GM23338 (cell line): ENCODE data around the gene DDX46. TPM values are rescaled to one million over a fixed set of nuclear protein-coding genes. Genes with fewer than 3 reads are reported as not detected.

ENCODE experiments used
- ATAC-seq: fragments of 200-7000 bp; cut with Tn5 transposase; 3 replicates; pipeline ENCODE4 v1.9.1; 2020
- DNase-seq: peaks from one replicate; pipeline ENCODE4 v3.0.0-alpha.2; 2015; ENCODE audit warnings: low spot score
- H2AFZ ChIP-seq: fragments of 200-600 bp; sonication (generic); 2 replicates; pipeline ENCODE4 v1.8.0; 2016; ENCODE audit warnings: antibody characterized with exemption, mild to moderate bottlenecking, moderate library complexity
- H3F3A ChIP-seq: fragments of 200-600 bp; sonication (generic); replicated peaks from 2 replicates; pipeline ENCODE4 v1.8.0; 2017; ENCODE audit warnings: antibody characterized with exemption, mixed run types, low read depth
- H3K27ac ChIP-seq: fragments of 200-600 bp; sonication (generic); 2 replicates; pipeline ENCODE4 v1.6.1; 2016; ENCODE audit warnings: low read depth
- H3K27me3 ChIP-seq: fragments of 200-600 bp; sonication (generic); 2 replicates; pipeline ENCODE4 v1.8.0; 2016; ENCODE audit warnings: mild to moderate bottlenecking, mixed run types, moderate library complexity; ENCODE audit not compliant: insufficient read depth
- H3K36me3 ChIP-seq: fragments of 200-600 bp; sonication (generic); 2 replicates; pipeline ENCODE4 v1.8.0; 2016; ENCODE audit warnings: mild to moderate bottlenecking; ENCODE audit not compliant: insufficient read depth
- H3K4me1 ChIP-seq: fragments of 200-600 bp; sonication (generic); 2 replicates; pipeline ENCODE4 v1.8.0; 2016; ENCODE audit warnings: mild to moderate bottlenecking, moderate library complexity; ENCODE audit not compliant: insufficient read depth
- H3K4me2 ChIP-seq: fragments of 200-600 bp; sonication (generic); 2 replicates; pipeline ENCODE4 v1.7.1; 2017; ENCODE audit warnings: mixed run types
- H3K4me3 ChIP-seq: fragments of 200-600 bp; sonication (generic); 2 replicates; pipeline ENCODE4 v1.6.1; 2016; ENCODE audit warnings: mixed run types
- H3K79me2 ChIP-seq: fragments of 200-600 bp; sonication (generic); replicated peaks from 2 replicates; pipeline ENCODE4 v1.8.0; 2017; ENCODE audit warnings: mild to moderate bottlenecking; ENCODE audit not compliant: insufficient read depth
- H3K9me2 ChIP-seq: fragments of 200-600 bp; sonication (generic); 2 replicates; pipeline ENCODE4 v1.8.0; 2017; ENCODE audit not compliant: insufficient read depth
- H4K20me1 ChIP-seq: fragments of 200-600 bp; sonication (generic); replicated peaks from 2 replicates; pipeline ENCODE4 v1.8.0; 2017; ENCODE audit warnings: mild to moderate bottlenecking; ENCODE audit not compliant: insufficient read depth
- H3K27ac Mint-ChIP-seq: 2 replicates; pipeline ENCODE4 v1.8.0; 2020; ENCODE audit warnings: inconsistent platforms, mild to moderate bottlenecking, moderate library complexity, mixed read lengths
- H3K27me3 Mint-ChIP-seq: 3 replicates; pipeline ENCODE4 v1.8.0; 2022; ENCODE audit warnings: low read depth, mild to moderate bottlenecking, moderate library complexity, mixed read lengths, inconsistent platforms; ENCODE audit not compliant: insufficient read depth, poor library complexity
- H3K36me3 Mint-ChIP-seq: 3 replicates; pipeline ENCODE4 v1.8.0; 2021; ENCODE audit warnings: low read depth, mild to moderate bottlenecking, inconsistent platforms, moderate library complexity, mixed read lengths
- H3K4me1 Mint-ChIP-seq: 3 replicates; pipeline ENCODE4 v1.8.0; 2020; ENCODE audit warnings: mild to moderate bottlenecking, inconsistent platforms, mixed read lengths
- H3K4me3 Mint-ChIP-seq: 3 replicates; pipeline ENCODE4 v1.8.0; 2021; ENCODE audit warnings: moderate library complexity, mild to moderate bottlenecking, inconsistent platforms, mixed read lengths
- H3K9me3 Mint-ChIP-seq: 3 replicates; pipeline ENCODE4 v1.8.0; 2020; ENCODE audit warnings: moderate library complexity, mild to moderate bottlenecking, inconsistent platforms, mixed read lengths
- EZH2 ChIP-seq: fragments of 200-600 bp; sonication (generic); IDR thresholded peaks from one replicate; pipeline ENCODE4 v1.8.0; 2017; ENCODE audit warnings: antibody characterized with exemption, mild to moderate bottlenecking, low read depth; ENCODE audit not compliant: unreplicated experiment
- EZH2phosphoT487 ChIP-seq: fragments of 200-600 bp; sonication (generic); IDR thresholded peaks from one replicate; pipeline ENCODE4 v1.8.1; 2018; ENCODE audit warnings: antibody characterized with exemption; ENCODE audit not compliant: unreplicated experiment
- JUNB ChIP-seq: IDR thresholded peaks from one replicate; pipeline ENCODE4 v1.6.1; 2016; ENCODE audit warnings: antibody characterized with exemption; ENCODE audit not compliant: unreplicated experiment
- NANOG ChIP-seq: IDR thresholded peaks from 2 replicates; pipeline ENCODE4 v1.6.1; 2016; ENCODE audit warnings: antibody characterized with exemption, borderline replicate concordance
- POLR2AphosphoS5 ChIP-seq: IDR thresholded peaks from 2 replicates; pipeline ENCODE4 v1.6.1; 2016; ENCODE audit warnings: antibody characterized with exemption, low read depth
- ZNF114 ChIP-seq: fragments of 250-450 bp; sonication (Bioruptor Pico); IDR thresholded peaks from 2 replicates; pipeline ENCODE4 v1.5.0; 2020; ENCODE audit warnings: mild to moderate bottlenecking, moderate library complexity
- ZNF331 ChIP-seq: fragments of 250-450 bp; sonication (Bioruptor Pico); IDR thresholded peaks from 2 replicates; pipeline ENCODE4 v1.5.0; 2020; ENCODE audit warnings: low read depth, mild to moderate bottlenecking, moderate library complexity
- polyA plus RNA-seq: library from polyadenylated mRNA; unstranded; fragments of >200 nt; fragmentation: Nextera tagmentation; extraction: Ambion mirVana; gene quantifications from 2 replicates; pipeline ENCODE4 v1.2.1, GENCODE V29; 2016
- total RNA-seq: library from RNA; depleted of rRNA; stranded (reverse); fragments of >200 nt; shearing (Covaris generic); gene quantifications from 2 replicates; pipeline ENCODE4 v1.2.3, GENCODE V29; 2014
- TF ChIP-seq, protein P1 (sequence below): fragments of 250-450 bp; sonication (Bioruptor Pico); IDR thresholded peaks from 2 replicates; pipeline ENCODE4 v1.5.0; 2020; ENCODE audit warnings: mild to moderate bottlenecking, moderate library complexity
- TF ChIP-seq, protein P2 (sequence below): IDR thresholded peaks from 2 replicates; pipeline ENCODE4 v1.6.1; 2016; ENCODE audit warnings: antibody characterized with exemption
- TF ChIP-seq, protein P3 (sequence below), 2 experiments: fragments of 200-600 bp in 1 of 2; sonication (generic) in 1 of 2; conservative IDR thresholded peaks; 2 replicates each; pipeline versions ENCODE4 v1.5.1 to v1.6.1; 2016 to 2017; ENCODE audit warnings: antibody characterized with exemption in 2 of 2, low read depth in 2 of 2, mild to moderate bottlenecking in 2 of 2, moderate library complexity in 1 of 2
- TF ChIP-seq, protein P4 (sequence below): IDR thresholded peaks from one replicate; pipeline ENCODE4 v1.6.1; 2018; ENCODE audit warnings: antibody characterized with exemption; ENCODE audit not compliant: unreplicated experiment

Gene DDX46
- total and polyA plus RNA-seq, 2 experiments from 2014 or later = 85.6 to 91.4 TPM

DNA sequence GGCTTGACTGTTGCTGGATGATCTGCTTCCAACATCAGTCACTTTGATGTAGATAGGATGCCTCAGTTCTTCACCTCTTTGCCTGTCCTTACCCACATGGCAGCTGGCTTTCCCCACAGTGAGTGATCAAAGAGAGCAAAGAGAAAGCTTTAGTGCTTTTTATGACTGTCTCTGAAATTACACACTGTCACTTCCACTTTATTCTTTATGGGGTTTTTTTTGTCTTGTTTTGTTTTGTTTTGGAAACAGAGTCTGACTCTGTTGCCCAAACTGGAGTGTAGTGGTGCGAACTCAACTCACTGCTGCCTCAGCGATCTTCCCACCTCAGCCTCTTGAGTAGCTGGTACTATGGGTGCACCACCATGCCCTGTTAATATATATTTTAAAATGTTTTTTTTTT is 54.8 kb downstream of the DDX46 start:
- Histone ChIP-seq H3F3A (no peaks in the 10 kb centered on the region; the same call in 1 of the 2 replicates), H3K27me3 (no peaks in the 10 kb centered on the region), H3K9me2 (no peaks in the 10 kb centered on the region), H3K4me3 (no peak overlapping the region), H3K79me2 (no peaks in the 10 kb centered on the region), H3K27ac (no peak overlapping the region), H3K36me3 (peaks cover 53% of the 10 kb centered on the region), H4K20me1 (0 out of 2 replicates have a peak, but pooled peaks cover 6% of the 10 kb centered on the region), H3K4me1 (no peaks in the 10 kb centered on the region), H3K4me2 (no peak overlapping the region), H2AFZ (no peak overlapping the region)
- Mint-ChIP-seq H3K27ac (no peak overlapping the region), H3K36me3 (peaks cover 68% of the 10 kb centered on the region), H3K4me3 (no peak overlapping the region), H3K27me3 (peaks cover 1% of the 10 kb centered on the region), H3K9me3 (no peaks in the 10 kb centered on the region), H3K4me1 (no peaks in the 10 kb centered on the region)
- ATAC-seq = no peak
- TF ChIP-seq NANOG (no peak), ZNF114 (CRISPR knock-in tag) (no peak), POLR2AphosphoS5 (no peak), EZH2 (no peak), ZNF331 (CRISPR knock-in tag) (no peak), EZH2phosphoT487 (no peak), JUNB (no peak)
- TF ChIP-seq, protein P1, sequence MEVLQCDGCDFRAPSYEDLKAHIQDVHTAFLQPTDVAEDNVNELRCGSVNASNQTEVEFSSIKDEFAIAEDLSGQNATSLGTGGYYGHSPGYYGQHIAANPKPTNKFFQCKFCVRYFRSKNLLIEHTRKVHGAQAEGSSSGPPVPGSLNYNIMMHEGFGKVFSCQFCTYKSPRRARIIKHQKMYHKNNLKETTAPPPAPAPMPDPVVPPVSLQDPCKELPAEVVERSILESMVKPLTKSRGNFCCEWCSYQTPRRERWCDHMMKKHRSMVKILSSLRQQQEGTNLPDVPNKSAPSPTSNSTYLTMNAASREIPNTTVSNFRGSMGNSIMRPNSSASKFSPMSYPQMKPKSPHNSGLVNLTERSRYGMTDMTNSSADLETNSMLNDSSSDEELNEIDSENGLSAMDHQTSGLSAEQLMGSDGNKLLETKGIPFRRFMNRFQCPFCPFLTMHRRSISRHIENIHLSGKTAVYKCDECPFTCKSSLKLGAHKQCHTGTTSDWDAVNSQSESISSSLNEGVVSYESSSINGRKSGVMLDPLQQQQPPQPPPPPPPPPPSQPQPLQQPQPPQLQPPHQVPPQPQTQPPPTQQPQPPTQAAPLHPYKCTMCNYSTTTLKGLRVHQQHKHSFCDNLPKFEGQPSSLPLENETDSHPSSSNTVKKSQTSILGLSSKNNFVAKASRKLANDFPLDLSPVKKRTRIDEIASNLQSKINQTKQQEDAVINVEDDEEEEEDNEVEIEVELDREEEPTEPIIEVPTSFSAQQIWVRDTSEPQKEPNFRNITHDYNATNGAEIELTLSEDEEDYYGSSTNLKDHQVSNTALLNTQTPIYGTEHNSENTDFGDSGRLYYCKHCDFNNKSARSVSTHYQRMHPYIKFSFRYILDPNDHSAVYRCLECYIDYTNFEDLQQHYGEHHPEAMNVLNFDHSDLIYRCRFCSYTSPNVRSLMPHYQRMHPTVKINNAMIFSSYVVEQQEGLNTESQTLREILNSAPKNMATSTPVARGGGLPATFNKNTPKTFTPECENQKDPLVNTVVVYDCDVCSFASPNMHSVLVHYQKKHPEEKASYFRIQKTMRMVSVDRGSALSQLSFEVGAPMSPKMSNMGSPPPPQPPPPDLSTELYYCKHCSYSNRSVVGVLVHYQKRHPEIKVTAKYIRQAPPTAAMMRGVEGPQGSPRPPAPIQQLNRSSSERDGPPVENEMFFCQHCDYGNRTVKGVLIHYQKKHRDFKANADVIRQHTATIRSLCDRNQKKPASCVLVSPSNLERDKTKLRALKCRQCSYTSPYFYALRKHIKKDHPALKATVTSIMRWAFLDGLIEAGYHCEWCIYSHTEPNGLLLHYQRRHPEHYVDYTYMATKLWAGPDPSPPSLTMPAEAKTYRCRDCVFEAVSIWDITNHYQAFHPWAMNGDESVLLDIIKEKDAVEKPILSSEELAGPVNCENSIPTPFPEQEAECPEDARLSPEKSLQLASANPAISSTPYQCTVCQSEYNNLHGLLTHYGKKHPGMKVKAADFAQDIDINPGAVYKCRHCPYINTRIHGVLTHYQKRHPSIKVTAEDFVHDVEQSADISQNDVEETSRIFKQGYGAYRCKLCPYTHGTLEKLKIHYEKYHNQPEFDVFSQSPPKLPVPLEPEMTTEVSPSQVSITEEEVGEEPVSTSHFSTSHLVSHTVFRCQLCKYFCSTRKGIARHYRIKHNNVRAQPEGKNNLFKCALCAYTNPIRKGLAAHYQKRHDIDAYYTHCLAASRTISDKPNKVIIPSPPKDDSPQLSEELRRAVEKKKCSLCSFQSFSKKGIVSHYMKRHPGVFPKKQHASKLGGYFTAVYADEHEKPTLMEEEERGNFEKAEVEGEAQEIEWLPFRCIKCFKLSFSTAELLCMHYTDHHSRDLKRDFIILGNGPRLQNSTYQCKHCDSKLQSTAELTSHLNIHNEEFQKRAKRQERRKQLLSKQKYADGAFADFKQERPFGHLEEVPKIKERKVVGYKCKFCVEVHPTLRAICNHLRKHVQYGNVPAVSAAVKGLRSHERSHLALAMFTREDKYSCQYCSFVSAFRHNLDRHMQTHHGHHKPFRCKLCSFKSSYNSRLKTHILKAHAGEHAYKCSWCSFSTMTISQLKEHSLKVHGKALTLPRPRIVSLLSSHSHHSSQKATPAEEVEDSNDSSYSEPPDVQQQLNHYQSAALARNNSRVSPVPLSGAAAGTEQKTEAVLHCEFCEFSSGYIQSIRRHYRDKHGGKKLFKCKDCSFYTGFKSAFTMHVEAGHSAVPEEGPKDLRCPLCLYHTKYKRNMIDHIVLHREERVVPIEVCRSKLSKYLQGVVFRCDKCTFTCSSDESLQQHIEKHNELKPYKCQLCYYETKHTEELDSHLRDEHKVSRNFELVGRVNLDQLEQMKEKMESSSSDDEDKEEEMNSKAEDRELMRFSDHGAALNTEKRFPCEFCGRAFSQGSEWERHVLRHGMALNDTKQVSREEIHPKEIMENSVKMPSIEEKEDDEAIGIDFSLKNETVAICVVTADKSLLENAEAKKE (CRISPR knock-in tag) = no peak
- TF ChIP-seq, protein P2, sequence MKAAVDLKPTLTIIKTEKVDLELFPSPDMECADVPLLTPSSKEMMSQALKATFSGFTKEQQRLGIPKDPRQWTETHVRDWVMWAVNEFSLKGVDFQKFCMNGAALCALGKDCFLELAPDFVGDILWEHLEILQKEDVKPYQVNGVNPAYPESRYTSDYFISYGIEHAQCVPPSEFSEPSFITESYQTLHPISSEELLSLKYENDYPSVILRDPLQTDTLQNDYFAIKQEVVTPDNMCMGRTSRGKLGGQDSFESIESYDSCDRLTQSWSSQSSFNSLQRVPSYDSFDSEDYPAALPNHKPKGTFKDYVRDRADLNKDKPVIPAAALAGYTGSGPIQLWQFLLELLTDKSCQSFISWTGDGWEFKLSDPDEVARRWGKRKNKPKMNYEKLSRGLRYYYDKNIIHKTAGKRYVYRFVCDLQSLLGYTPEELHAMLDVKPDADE = no peak
- TF ChIP-seq, protein P3, sequence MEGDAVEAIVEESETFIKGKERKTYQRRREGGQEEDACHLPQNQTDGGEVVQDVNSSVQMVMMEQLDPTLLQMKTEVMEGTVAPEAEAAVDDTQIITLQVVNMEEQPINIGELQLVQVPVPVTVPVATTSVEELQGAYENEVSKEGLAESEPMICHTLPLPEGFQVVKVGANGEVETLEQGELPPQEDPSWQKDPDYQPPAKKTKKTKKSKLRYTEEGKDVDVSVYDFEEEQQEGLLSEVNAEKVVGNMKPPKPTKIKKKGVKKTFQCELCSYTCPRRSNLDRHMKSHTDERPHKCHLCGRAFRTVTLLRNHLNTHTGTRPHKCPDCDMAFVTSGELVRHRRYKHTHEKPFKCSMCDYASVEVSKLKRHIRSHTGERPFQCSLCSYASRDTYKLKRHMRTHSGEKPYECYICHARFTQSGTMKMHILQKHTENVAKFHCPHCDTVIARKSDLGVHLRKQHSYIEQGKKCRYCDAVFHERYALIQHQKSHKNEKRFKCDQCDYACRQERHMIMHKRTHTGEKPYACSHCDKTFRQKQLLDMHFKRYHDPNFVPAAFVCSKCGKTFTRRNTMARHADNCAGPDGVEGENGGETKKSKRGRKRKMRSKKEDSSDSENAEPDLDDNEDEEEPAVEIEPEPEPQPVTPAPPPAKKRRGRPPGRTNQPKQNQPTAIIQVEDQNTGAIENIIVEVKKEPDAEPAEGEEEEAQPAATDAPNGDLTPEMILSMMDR (conservative IDR thresholded peaks at IDR 0.05; ENCODE audit: low read depth in 2 of 2) = no peak
- TF ChIP-seq, protein P4, sequence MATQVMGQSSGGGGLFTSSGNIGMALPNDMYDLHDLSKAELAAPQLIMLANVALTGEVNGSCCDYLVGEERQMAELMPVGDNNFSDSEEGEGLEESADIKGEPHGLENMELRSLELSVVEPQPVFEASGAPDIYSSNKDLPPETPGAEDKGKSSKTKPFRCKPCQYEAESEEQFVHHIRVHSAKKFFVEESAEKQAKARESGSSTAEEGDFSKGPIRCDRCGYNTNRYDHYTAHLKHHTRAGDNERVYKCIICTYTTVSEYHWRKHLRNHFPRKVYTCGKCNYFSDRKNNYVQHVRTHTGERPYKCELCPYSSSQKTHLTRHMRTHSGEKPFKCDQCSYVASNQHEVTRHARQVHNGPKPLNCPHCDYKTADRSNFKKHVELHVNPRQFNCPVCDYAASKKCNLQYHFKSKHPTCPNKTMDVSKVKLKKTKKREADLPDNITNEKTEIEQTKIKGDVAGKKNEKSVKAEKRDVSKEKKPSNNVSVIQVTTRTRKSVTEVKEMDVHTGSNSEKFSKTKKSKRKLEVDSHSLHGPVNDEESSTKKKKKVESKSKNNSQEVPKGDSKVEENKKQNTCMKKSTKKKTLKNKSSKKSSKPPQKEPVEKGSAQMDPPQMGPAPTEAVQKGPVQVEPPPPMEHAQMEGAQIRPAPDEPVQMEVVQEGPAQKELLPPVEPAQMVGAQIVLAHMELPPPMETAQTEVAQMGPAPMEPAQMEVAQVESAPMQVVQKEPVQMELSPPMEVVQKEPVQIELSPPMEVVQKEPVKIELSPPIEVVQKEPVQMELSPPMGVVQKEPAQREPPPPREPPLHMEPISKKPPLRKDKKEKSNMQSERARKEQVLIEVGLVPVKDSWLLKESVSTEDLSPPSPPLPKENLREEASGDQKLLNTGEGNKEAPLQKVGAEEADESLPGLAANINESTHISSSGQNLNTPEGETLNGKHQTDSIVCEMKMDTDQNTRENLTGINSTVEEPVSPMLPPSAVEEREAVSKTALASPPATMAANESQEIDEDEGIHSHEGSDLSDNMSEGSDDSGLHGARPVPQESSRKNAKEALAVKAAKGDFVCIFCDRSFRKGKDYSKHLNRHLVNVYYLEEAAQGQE = no peak
- DNase-seq = no peak
